Mesendoderm (in vitro differentiated cells): ENCODE data around the gene ATXN7L1.
A peak's percentile ranks its signal among the peaks of the same experiment; 100 is the strongest.

ENCODE experiments used
- DNase-seq: peaks from one replicate; pipeline ENCODE4 v3.0.0; 2013
- H2AK5ac ChIP-seq: 2 replicates; pipeline ENCODE4 v1.6.1; 2013; ENCODE audit warnings: low read length, inconsistent platforms
- H2BK120ac ChIP-seq: 2 replicates; pipeline ENCODE4 v1.6.1; 2013; ENCODE audit warnings: low read depth, mild to moderate bottlenecking, low read length, moderate library complexity, mixed read lengths
- H2BK15ac ChIP-seq: replicated peaks from 2 replicates; pipeline ENCODE4 v1.6.1; 2013; ENCODE audit warnings: low read depth, mild to moderate bottlenecking, moderate library complexity
- H2BK5ac ChIP-seq: 2 replicates; pipeline ENCODE4 v1.6.1; 2013; ENCODE audit warnings: low read length, inconsistent platforms
- H3K18ac ChIP-seq: 2 replicates; pipeline ENCODE4 v1.6.1; 2013; ENCODE audit warnings: mild to moderate bottlenecking, low read length, mixed read lengths
- H3K23ac ChIP-seq: one replicate; pipeline ENCODE4 v1.6.1; 2013; ENCODE audit warnings: low read length
- H3K27ac ChIP-seq: 2 replicates; pipeline ENCODE4 v1.5.1; 2013; ENCODE audit warnings: low read depth, mild to moderate bottlenecking, inconsistent platforms, low read length, moderate library complexity
- H3K27me3 ChIP-seq: 2 replicates; pipeline ENCODE4 v1.6.1; 2013; ENCODE audit warnings: low read length, control low read depth, mild to moderate bottlenecking, inconsistent platforms; ENCODE audit not compliant: insufficient read depth, poor library complexity
- H3K36me3 ChIP-seq: 2 replicates; pipeline ENCODE4 v1.6.1; 2013; ENCODE audit warnings: low read length, inconsistent platforms; ENCODE audit not compliant: control insufficient read depth, insufficient read depth
- H3K4ac ChIP-seq: one replicate; pipeline ENCODE4 v1.6.1; 2013; ENCODE audit warnings: low read depth, mild to moderate bottlenecking, low read length, moderate library complexity
- H3K4me1 ChIP-seq: 2 replicates; pipeline ENCODE4 v1.6.1; 2013; ENCODE audit warnings: low read depth, low read length, inconsistent platforms; ENCODE audit not compliant: control insufficient read depth
- H3K4me2 ChIP-seq: 2 replicates; pipeline ENCODE4 v1.6.1; 2013; ENCODE audit warnings: low read length
- H3K4me3 ChIP-seq: 2 replicates; pipeline ENCODE4 v1.5.1; 2013; ENCODE audit warnings: mild to moderate bottlenecking, low read length
- H3K56ac ChIP-seq: one replicate; pipeline ENCODE4 v1.6.1; 2013; ENCODE audit warnings: low read length
- H3K79me1 ChIP-seq: 2 replicates; pipeline ENCODE4 v1.6.1; 2013; ENCODE audit warnings: low read length, inconsistent platforms
- H3K79me2 ChIP-seq: 2 replicates; pipeline ENCODE4 v1.6.1; 2013; ENCODE audit warnings: mild to moderate bottlenecking, low read length; ENCODE audit not compliant: control insufficient read depth, insufficient read depth
- H3K9ac ChIP-seq: 2 replicates; pipeline ENCODE4 v1.6.1; 2013; ENCODE audit warnings: low read length, inconsistent platforms
- H4K5ac ChIP-seq: one replicate; pipeline ENCODE4 v1.6.1; 2013; ENCODE audit warnings: low read length
- H4K8ac ChIP-seq: one replicate; pipeline ENCODE4 v1.6.1; 2013; ENCODE audit warnings: low read depth, mild to moderate bottlenecking, control low read depth, low read length, moderate library complexity
- WGBS: extraction: QIAGEN DNeasy Blood & Tissue Kit; methylation state at CpG from one replicate; pipeline ENCODE4 v1.1.7; 2013; ENCODE audit warnings: low lambda C conversion rate, missing lambda C conversion rate; ENCODE audit not compliant: insufficient coverage; ENCODE audit errors: extremely low coverage; 5-methylcytosine and 5-hydroxymethylcytosine counted together

The ATXN7L1 gene

GRCh38 chr7:105825371-105825770 is 51.0 kb downstream of the ATXN7L1 start:
- H3K27ac ChIP-seq = no peak overlapping the region
- no peak overlapping the region for H3K23ac ChIP-seq
- no peaks in the 10 kb centered on the region for H3K79me2 ChIP-seq
- DNase-seq = no peak
- H3K56ac ChIP-seq = no peak overlapping the region
- no peak overlapping the region for H4K8ac ChIP-seq
- no CpG with 5 or more reads among the region's 1 CpG for WGBS
- no peaks in the 10 kb centered on the region for H3K36me3 ChIP-seq
- H2BK5ac ChIP-seq = no peak overlapping the region
- no peak overlapping the region for H3K4me2 ChIP-seq
- no peak overlapping the region for H4K5ac ChIP-seq
- H3K9ac ChIP-seq = no peak overlapping the region
- no peaks in the 10 kb centered on the region for H3K27me3 ChIP-seq
- H3K18ac ChIP-seq = no peak overlapping the region
- H3K4ac ChIP-seq = no peak overlapping the region
- H3K4me1 ChIP-seq = peaks cover 6% of the 10 kb centered on the region
- H3K79me1 ChIP-seq = peaks cover 5% of the 10 kb centered on the region
- no peak overlapping the region for H2AK5ac ChIP-seq
- no peak overlapping the region for H3K4me3 ChIP-seq
- H2BK120ac ChIP-seq = no peak overlapping the region
- H2BK15ac ChIP-seq = no peak overlapping the region

- H2BK120ac ChIP-seq = no peak overlapping the region
- H3K4me2 ChIP-seq = no peak overlapping the region
- no peak overlapping the region for H3K4ac ChIP-seq
- H2AK5ac ChIP-seq = no peak overlapping the region
- no peak overlapping the region for H3K9ac ChIP-seq
- no peak overlapping the region for H4K5ac ChIP-seq
- DNase-seq = no peak
- H3K56ac ChIP-seq = no peak overlapping the region
- no CpG with 5 or more reads among the region's 1 CpG for WGBS
- no peaks in the 10 kb centered on the region for H3K4me1 ChIP-seq
- H2BK5ac ChIP-seq = no peak overlapping the region
- H3K36me3 ChIP-seq = no peaks in the 10 kb centered on the region
- H3K27me3 ChIP-seq = no peaks in the 10 kb centered on the region
- no peak overlapping the region for H3K27ac ChIP-seq
- no peak overlapping the region for H3K4me3 ChIP-seq
- no peak overlapping the region for H4K8ac ChIP-seq
- H3K18ac ChIP-seq = no peak overlapping the region
- no peak overlapping the region for H3K23ac ChIP-seq
- peaks cover 1% of the 10 kb centered on the region for H3K79me1 ChIP-seq
- no peaks in the 10 kb centered on the region for H3K79me2 ChIP-seq
- no peak overlapping the region for H2BK15ac ChIP-seq
These were observed 53.6 kb downstream of the ATXN7L1 start for GRCh38 chr7:105822806-105823205.

GRCh38 chr7:105821527-105821926 is 54.9 kb downstream of the ATXN7L1 start:
- no peak overlapping the region for H2AK5ac ChIP-seq
- no peak overlapping the region for H3K23ac ChIP-seq
- no CpG with 5 or more reads among the region's 4 CpGs for WGBS
- H3K56ac ChIP-seq = no peak overlapping the region
- H2BK15ac ChIP-seq = no peak overlapping the region
- H4K8ac ChIP-seq = no peak overlapping the region
- H3K9ac ChIP-seq = no peak overlapping the region
- H3K4me1 ChIP-seq = no peaks in the 10 kb centered on the region
- no peak overlapping the region for H3K18ac ChIP-seq
- no peak overlapping the region for H3K27ac ChIP-seq
- no peak overlapping the region for H2BK5ac ChIP-seq
- H3K4me2 ChIP-seq = no peak overlapping the region
- no peaks in the 10 kb centered on the region for H3K79me2 ChIP-seq
- no peak overlapping the region for H3K4me3 ChIP-seq
- H3K4ac ChIP-seq = no peak overlapping the region
- H4K5ac ChIP-seq = no peak overlapping the region
- no peak for DNase-seq
- H2BK120ac ChIP-seq = no peak overlapping the region
- H3K27me3 ChIP-seq = no peaks in the 10 kb centered on the region
- no peaks in the 10 kb centered on the region for H3K36me3 ChIP-seq
- no peaks in the 10 kb centered on the region for H3K79me1 ChIP-seq

DNA sequence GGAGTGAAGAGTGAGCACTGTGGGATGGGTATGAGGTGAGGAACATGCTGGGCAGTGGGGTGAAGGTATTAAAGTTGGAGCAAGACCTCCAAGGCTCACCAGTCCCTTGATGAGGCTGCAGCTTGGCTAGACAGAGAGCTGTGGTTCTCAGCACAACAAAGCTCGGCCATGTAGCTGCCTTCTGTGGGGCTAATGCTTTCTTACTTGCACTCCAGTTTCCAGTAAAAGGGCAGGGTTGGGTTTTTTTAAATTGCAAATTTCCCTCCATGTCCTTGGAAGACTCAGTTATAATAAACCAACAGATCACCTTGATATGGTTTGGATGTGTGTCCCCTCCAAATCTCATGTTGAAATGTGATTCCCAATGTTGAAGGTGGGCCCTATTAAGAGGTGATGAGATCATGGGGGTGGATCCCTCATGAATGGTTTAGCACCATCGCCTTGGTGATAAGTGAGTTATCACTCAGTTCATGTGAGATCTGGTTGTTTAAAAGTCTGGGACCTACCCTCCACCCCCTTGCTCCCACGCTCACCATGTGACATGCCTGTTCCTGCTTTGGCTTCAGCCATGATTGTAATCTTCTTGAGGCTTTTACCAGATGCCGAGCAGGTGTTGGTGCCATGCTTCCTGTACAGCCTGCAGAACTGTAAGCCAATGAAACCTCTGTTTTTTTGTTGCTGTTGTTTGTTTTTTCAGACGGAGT is 55.9 kb downstream of the ATXN7L1 start:
- H3K4me1 ChIP-seq = no peaks in the 10 kb centered on the region
- H3K36me3 ChIP-seq = no peaks in the 10 kb centered on the region
- H4K8ac ChIP-seq = no peak overlapping the region
- H3K4ac ChIP-seq = no peak overlapping the region
- no peaks in the 10 kb centered on the region for H3K79me1 ChIP-seq
- no peak overlapping the region for H2BK5ac ChIP-seq
- DNase-seq = peak; percentile 84
- no peak overlapping the region for H4K5ac ChIP-seq
- H3K9ac ChIP-seq = no peak overlapping the region
- no peak overlapping the region for H2BK120ac ChIP-seq
- H3K27ac ChIP-seq = no peak overlapping the region
- H3K4me3 ChIP-seq = no peak overlapping the region
- no CpG with 5 or more reads among the region's 5 CpGs for WGBS
- H2AK5ac ChIP-seq = no peak overlapping the region
- no peak overlapping the region for H3K23ac ChIP-seq
- H3K4me2 ChIP-seq = no peak overlapping the region
- no peak overlapping the region for H3K18ac ChIP-seq
- no peak overlapping the region for H2BK15ac ChIP-seq
- H3K56ac ChIP-seq = no peak overlapping the region
- no peaks in the 10 kb centered on the region for H3K27me3 ChIP-seq
- no peaks in the 10 kb centered on the region for H3K79me2 ChIP-seq

- H3K36me3 ChIP-seq = no peaks in the 10 kb centered on the region
- H3K4me2 ChIP-seq = no peak overlapping the region
- no peaks in the 10 kb centered on the region for H3K79me2 ChIP-seq
- no peak overlapping the region for H4K5ac ChIP-seq
- no peak overlapping the region for H3K9ac ChIP-seq
- no peak overlapping the region for H3K18ac ChIP-seq
- no peaks in the 10 kb centered on the region for H3K27me3 ChIP-seq
- H2BK5ac ChIP-seq = no peak overlapping the region
- WGBS = no CpG with 5 or more reads among the region's 18 CpGs
- H3K79me1 ChIP-seq = no peaks in the 10 kb centered on the region
- H3K4ac ChIP-seq = no peak overlapping the region
- H3K4me3 ChIP-seq = no peak overlapping the region
- H3K56ac ChIP-seq = no peak overlapping the region
- no peak overlapping the region for H2BK120ac ChIP-seq
- no peak overlapping the region for H2AK5ac ChIP-seq
- H3K4me1 ChIP-seq = no peaks in the 10 kb centered on the region
- no peak overlapping the region for H2BK15ac ChIP-seq
- H4K8ac ChIP-seq = no peak overlapping the region
- H3K27ac ChIP-seq = no peak overlapping the region
- DNase-seq = no peak
- no peak overlapping the region for H3K23ac ChIP-seq
These were observed 56.8 kb downstream of the ATXN7L1 start for GRCh38 chr7:105819559-105819958.
